GM12864 (cell line): ENCODE measurements around the gene TSPAN9.
A peak's percentile ranks its signal among the peaks of the same experiment; 100 is the strongest.

Experiments
- DNase-seq: peaks from one replicate; pipeline ENCODE4 v3.0.0-alpha.2; 2011; ENCODE audit warnings: low read depth
- H3K4me3 ChIP-seq: 2 replicates; pipeline ENCODE4 v1.5.1; 2011; ENCODE audit warnings: mild to moderate bottlenecking, low read depth, low read length, control low read depth
- TF ChIP-seq, protein P1 (sequence below): IDR thresholded peaks from 2 replicates; pipeline ENCODE4 v1.5.1; 2011; ENCODE audit warnings: low read depth, mild to moderate bottlenecking, moderate library complexity, low read length, control low read depth, inconsistent platforms; ENCODE audit errors: missing control alignments

TSPAN9 gene

GRCh38 chr12:3313675-3314663, 236.8 kb downstream of the TSPAN9 start:
- TF ChIP-seq, protein P1, sequence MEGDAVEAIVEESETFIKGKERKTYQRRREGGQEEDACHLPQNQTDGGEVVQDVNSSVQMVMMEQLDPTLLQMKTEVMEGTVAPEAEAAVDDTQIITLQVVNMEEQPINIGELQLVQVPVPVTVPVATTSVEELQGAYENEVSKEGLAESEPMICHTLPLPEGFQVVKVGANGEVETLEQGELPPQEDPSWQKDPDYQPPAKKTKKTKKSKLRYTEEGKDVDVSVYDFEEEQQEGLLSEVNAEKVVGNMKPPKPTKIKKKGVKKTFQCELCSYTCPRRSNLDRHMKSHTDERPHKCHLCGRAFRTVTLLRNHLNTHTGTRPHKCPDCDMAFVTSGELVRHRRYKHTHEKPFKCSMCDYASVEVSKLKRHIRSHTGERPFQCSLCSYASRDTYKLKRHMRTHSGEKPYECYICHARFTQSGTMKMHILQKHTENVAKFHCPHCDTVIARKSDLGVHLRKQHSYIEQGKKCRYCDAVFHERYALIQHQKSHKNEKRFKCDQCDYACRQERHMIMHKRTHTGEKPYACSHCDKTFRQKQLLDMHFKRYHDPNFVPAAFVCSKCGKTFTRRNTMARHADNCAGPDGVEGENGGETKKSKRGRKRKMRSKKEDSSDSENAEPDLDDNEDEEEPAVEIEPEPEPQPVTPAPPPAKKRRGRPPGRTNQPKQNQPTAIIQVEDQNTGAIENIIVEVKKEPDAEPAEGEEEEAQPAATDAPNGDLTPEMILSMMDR: peak; percentile 55
- no peak for DNase-seq
- H3K4me3 ChIP-seq: no peak overlapping the region

DNA sequence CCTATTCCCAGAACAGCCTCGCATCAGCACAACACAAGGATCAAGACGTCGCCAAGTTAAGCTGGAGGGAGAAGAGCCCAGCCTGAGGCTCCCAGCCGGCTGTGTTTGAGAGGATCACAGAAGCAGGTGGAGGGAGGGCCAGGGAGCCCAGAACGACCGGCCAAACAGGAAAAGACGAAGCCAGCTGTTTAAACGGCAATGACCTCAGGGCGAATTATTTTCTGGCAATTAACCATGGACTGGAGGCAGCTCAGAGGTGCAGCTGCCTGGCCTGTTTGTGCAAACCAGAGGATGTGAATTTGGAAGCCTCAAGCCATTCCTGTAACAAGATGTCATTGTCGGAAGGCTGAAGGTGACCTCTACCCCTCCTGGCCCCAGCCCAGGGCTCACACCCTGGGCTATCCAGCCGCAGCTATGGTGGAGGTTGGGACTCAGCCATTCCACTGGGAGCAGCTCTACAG, 238.1 kb downstream of the TSPAN9 start:
- no peak for DNase-seq
- H3K4me3 ChIP-seq: no peak overlapping the region
- TF ChIP-seq, protein P1: no peak

GRCh38 chr12:3316776-3317480, 239.7 kb downstream of the TSPAN9 start:
- no peak overlapping the region for H3K4me3 ChIP-seq
- DNase-seq: no peak
- TF ChIP-seq, protein P1: no peak

GRCh38 chr12:3317481-3317815, 240.3 kb downstream of the TSPAN9 start:
- TF ChIP-seq, protein P1: no peak
- no peak overlapping the region for H3K4me3 ChIP-seq
- DNase-seq: no peak

GRCh38 chr12:3317841-3318501, 240.8 kb downstream of the TSPAN9 start:
- no peak overlapping the region for H3K4me3 ChIP-seq
- no peak for DNase-seq
- TF ChIP-seq, protein P1: no peak

GRCh38 chr12:3319723-3320492, 242.7 kb downstream of the TSPAN9 start:
- DNase-seq: no peak
- TF ChIP-seq, protein P1: no peak
- no peak overlapping the region for H3K4me3 ChIP-seq
